ENCODE results near the gene ST6GALNAC6. TPM values are rescaled to one million over a fixed set of nuclear protein-coding genes. Genes with fewer than 3 reads are reported as not detected.

Gene ST6GALNAC6
- total and polyA plus RNA-seq, 10 of the 15 experiments (the other 5 are each of a cell fraction or from before 2014, with no cell fraction given): 0.40 to 27.0 (median 16.8) TPM

DNA sequence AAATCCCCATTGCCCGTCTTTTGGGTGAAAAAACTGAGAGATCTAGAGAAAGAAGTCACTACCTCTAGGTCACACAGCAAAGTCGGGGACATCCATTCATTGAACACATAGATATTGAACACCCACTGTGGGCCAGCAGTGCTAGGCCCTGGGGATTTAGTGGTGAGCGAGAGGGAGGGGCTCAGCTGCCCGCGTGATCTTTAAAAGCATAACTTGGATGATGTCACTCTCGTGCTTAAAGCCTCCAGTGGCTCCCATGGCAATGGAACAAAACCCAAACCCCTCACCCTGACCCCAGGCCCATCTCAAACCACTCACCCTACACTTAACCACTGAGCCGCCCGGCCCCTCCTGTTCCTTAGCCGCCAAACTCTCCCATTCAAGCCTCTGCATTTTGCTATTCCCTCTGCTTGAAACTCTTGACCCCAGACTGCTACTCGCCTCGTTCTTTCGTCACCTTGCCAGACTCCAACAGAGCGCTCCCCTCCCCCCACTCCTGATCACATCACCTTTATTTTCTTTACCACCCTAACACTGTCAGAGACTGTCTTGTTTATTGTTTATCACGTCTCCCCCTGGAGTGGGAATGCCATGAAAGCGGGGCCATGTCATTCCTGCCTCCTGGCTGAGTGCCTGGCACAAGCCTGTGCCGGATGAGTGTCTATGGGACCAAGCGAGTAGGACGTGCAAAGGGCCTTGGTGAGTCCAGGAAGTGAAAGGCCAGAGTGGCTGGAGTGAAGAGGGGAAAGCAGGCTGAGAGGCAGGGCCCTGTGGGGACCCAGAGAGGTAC, 31.9 kb upstream of the ST6GALNAC6 start (continued):
- TF ChIP-seq MEF2B (IDR thresholded peaks at IDR 0.05; ENCODE audit: partially characterized antibody, poor library complexity, severe bottlenecking) (peak; percentile 84), ATF7 (IDR thresholded peaks at IDR 0.05; ENCODE audit: low read depth) (peak; percentile 89), JUNB (IDR thresholded peaks at IDR 0.05) (no peak; the same call in 1 of the 2 replicates), MXI1 (IDR thresholded peaks at IDR 0.05; ENCODE audit: low read depth, low read length) (peak; percentile 37; the same call in 1 of the 2 replicates), TBL1XR1 (IDR thresholded peaks at IDR 0.05; ENCODE audit: low read depth, low read length) (no peak), RUNX3 (IDR thresholded peaks at IDR 0.05; ENCODE audit: low read length) (peak; percentile 34; the same call in 1 of the 2 replicates)
- TF ChIP-seq, protein P1, sequence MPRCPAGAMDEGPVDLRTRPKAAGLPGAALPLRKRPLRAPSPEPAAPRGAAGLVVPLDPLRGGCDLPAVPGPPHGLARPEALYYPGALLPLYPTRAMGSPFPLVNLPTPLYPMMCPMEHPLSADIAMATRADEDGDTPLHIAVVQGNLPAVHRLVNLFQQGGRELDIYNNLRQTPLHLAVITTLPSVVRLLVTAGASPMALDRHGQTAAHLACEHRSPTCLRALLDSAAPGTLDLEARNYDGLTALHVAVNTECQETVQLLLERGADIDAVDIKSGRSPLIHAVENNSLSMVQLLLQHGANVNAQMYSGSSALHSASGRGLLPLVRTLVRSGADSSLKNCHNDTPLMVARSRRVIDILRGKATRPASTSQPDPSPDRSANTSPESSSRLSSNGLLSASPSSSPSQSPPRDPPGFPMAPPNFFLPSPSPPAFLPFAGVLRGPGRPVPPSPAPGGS (IDR thresholded peaks at IDR 0.05; ENCODE audit: borderline replicate concordance, insufficient read depth, low read depth, low read length, poor library complexity, severe bottlenecking): no peak
- TF ChIP-seq, protein P2, sequence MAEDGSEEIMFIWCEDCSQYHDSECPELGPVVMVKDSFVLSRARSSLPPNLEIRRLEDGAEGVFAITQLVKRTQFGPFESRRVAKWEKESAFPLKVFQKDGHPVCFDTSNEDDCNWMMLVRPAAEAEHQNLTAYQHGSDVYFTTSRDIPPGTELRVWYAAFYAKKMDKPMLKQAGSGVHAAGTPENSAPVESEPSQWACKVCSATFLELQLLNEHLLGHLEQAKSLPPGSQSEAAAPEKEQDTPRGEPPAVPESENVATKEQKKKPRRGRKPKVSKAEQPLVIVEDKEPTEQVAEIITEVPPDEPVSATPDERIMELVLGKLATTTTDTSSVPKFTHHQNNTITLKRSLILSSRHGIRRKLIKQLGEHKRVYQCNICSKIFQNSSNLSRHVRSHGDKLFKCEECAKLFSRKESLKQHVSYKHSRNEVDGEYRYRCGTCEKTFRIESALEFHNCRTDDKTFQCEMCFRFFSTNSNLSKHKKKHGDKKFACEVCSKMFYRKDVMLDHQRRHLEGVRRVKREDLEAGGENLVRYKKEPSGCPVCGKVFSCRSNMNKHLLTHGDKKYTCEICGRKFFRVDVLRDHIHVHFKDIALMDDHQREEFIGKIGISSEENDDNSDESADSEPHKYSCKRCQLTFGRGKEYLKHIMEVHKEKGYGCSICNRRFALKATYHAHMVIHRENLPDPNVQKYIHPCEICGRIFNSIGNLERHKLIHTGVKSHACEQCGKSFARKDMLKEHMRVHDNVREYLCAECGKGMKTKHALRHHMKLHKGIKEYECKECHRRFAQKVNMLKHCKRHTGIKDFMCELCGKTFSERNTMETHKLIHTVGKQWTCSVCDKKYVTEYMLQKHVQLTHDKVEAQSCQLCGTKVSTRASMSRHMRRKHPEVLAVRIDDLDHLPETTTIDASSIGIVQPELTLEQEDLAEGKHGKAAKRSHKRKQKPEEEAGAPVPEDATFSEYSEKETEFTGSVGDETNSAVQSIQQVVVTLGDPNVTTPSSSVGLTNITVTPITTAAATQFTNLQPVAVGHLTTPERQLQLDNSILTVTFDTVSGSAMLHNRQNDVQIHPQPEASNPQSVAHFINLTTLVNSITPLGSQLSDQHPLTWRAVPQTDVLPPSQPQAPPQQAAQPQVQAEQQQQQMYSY (CRISPR knock-in tag; IDR thresholded peaks at IDR 0.05): no peak
- TF ChIP-seq, protein P3, sequence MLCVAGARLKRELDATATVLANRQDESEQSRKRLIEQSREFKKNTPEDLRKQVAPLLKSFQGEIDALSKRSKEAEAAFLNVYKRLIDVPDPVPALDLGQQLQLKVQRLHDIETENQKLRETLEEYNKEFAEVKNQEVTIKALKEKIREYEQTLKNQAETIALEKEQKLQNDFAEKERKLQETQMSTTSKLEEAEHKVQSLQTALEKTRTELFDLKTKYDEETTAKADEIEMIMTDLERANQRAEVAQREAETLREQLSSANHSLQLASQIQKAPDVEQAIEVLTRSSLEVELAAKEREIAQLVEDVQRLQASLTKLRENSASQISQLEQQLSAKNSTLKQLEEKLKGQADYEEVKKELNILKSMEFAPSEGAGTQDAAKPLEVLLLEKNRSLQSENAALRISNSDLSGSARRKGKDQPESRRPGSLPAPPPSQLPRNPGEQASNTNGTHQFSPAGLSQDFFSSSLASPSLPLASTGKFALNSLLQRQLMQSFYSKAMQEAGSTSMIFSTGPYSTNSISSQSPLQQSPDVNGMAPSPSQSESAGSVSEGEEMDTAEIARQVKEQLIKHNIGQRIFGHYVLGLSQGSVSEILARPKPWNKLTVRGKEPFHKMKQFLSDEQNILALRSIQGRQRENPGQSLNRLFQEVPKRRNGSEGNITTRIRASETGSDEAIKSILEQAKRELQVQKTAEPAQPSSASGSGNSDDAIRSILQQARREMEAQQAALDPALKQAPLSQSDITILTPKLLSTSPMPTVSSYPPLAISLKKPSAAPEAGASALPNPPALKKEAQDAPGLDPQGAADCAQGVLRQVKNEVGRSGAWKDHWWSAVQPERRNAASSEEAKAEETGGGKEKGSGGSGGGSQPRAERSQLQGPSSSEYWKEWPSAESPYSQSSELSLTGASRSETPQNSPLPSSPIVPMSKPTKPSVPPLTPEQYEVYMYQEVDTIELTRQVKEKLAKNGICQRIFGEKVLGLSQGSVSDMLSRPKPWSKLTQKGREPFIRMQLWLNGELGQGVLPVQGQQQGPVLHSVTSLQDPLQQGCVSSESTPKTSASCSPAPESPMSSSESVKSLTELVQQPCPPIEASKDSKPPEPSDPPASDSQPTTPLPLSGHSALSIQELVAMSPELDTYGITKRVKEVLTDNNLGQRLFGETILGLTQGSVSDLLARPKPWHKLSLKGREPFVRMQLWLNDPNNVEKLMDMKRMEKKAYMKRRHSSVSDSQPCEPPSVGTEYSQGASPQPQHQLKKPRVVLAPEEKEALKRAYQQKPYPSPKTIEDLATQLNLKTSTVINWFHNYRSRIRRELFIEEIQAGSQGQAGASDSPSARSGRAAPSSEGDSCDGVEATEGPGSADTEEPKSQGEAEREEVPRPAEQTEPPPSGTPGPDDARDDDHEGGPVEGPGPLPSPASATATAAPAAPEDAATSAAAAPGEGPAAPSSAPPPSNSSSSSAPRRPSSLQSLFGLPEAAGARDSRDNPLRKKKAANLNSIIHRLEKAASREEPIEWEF (IDR thresholded peaks at IDR 0.05; ENCODE audit: insufficient replicate concordance, low read depth, low read length): no peak
- TF ChIP-seq, protein P4, sequence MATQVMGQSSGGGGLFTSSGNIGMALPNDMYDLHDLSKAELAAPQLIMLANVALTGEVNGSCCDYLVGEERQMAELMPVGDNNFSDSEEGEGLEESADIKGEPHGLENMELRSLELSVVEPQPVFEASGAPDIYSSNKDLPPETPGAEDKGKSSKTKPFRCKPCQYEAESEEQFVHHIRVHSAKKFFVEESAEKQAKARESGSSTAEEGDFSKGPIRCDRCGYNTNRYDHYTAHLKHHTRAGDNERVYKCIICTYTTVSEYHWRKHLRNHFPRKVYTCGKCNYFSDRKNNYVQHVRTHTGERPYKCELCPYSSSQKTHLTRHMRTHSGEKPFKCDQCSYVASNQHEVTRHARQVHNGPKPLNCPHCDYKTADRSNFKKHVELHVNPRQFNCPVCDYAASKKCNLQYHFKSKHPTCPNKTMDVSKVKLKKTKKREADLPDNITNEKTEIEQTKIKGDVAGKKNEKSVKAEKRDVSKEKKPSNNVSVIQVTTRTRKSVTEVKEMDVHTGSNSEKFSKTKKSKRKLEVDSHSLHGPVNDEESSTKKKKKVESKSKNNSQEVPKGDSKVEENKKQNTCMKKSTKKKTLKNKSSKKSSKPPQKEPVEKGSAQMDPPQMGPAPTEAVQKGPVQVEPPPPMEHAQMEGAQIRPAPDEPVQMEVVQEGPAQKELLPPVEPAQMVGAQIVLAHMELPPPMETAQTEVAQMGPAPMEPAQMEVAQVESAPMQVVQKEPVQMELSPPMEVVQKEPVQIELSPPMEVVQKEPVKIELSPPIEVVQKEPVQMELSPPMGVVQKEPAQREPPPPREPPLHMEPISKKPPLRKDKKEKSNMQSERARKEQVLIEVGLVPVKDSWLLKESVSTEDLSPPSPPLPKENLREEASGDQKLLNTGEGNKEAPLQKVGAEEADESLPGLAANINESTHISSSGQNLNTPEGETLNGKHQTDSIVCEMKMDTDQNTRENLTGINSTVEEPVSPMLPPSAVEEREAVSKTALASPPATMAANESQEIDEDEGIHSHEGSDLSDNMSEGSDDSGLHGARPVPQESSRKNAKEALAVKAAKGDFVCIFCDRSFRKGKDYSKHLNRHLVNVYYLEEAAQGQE (IDR thresholded peaks at IDR 0.05; ENCODE audit: low read depth, low read length): no peak

All from GM12878 (cell line).